CD4-positive, alpha-beta T cell treated with Interleukin-4 for 4 hours (primary cell): Measurements from ENCODE around the gene PDE8B.

ENCODE experiments used
- DNase-seq: peaks from one replicate; pipeline ENCODE4 v3.0.0-alpha.2; 2020

PDE8B gene

DNA sequence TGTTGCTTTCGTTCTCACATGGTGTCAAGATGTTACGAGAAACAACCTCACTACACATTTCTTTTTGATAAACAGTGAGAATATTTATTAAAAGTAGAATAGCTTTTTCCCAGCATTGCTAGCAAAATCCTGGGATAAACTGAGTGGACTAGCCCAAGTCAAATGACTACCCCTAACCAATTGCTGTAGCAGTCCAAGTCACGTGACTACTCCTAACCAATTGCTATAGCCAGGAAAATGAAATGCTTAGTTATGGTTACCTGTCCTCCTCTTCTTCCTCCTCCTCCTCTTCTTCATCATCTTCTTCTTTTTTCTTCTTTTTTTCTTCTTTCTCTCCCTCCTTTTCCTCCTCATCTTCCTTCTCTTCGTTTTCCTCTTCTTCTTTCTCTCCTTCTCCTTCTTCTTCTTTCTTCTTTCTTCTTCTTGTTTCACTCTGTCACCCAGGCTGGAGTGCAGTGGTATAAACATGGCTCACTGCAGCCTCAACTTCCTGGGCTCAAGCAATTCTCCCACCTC is 85.4 kb downstream of the PDE8B start:
- DNase-seq, result no peak

DNA sequence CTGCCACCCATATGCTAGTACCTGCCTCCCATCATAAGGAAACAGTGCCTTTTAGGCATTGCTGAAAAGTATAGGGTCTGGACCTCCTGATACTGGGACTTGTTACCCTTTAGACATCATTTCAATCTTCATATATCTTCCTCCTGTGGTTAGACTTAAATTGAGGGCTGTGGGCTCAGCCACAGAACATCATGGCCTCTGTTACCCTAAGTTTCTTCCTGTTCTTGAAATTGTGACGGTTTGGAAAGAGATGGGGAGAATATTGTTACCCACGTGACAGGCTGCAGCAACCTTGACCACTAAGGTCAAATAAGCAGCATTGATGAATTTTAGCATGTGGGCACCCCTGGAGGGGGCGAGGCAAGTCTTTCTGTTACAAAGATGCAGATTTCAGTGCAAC is 87.7 kb downstream of the PDE8B start:
- no peak for DNase-seq

DNA sequence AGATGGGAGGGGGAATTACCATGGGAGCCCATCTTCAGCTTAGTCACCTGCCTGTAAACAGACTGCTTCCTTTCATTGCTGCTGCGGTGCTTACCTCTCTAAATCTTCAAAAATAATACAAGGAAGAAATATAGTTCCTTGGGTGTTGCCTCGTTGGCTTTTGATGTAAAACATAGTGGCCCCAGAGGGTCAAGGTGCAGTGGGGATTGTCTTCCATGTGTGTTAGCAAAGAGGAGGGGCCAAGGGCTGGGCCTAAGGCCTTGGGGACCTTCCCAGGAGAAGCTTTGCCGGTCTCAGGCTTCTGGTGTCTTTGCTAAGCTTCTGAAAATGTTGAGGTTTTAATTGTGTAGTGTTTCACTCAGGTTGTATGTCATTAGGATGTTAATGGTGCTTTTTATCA is 90.0 kb downstream of the PDE8B start:
- DNase-seq, result no peak

DNA sequence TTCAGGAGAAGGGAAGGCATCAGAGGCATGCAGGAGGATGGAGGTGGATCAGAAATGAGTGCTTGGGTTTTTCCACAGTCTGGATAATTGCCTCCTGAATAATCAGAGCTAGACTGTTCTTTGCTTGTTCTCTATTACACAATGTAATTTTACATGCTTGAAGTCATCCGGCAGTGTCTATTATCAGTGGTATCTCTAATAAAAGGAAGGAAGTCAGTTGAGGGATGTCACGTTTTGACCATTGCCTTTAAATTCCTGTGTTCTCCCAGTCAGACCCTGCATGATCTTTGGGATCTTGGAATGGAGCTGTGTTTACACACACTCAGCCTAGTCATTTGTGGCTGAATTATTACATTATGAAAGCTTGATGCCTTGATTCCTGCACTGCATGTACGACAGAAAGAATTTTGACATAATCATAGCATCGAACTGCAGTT is 91.0 kb downstream of the PDE8B start:
- DNase-seq, result no peak

DNA sequence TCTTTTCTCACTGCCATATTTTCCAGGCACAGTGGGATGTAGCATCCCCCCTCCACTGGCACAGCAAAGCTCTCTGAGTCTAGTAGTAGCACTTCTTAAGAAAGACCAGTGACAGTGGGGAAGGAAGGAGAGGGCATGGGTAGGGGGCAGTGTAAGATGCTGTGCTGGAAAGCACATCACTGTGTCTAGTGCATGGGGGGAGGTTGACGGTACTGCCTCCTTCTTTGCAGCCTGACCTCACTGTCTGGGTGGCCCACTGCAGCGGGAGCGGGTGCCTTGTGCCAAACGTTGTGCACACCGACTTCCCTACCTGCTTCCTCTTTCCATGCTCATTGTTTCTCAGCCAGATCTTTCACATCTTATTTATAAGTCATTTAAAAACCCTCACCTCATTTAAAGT is 91.8 kb downstream of the PDE8B start:
- no peak for DNase-seq

GRCh38 chr5:77302653-77303052 is 92.2 kb downstream of the PDE8B start:
- DNase-seq, result no peak

DNA sequence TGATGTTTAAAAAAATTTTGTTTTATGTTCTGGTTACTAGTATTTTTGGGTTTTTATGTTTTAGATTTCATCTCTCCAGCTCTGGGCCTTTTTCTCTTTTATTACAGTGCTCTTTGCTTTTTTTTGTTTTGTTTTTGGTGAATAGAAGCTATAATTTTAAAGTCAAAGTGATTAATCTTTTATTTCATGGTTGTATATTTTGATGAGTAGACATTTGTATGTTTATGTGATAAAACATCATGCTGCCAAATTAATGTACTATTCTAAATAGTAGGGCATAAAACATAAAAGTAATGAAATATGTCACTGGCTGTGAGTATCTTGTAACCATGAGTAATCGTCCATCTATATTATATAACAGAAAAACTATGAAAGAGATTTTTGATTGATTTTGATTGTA is 93.9 kb downstream of the PDE8B start:
- no peak for DNase-seq

DNA sequence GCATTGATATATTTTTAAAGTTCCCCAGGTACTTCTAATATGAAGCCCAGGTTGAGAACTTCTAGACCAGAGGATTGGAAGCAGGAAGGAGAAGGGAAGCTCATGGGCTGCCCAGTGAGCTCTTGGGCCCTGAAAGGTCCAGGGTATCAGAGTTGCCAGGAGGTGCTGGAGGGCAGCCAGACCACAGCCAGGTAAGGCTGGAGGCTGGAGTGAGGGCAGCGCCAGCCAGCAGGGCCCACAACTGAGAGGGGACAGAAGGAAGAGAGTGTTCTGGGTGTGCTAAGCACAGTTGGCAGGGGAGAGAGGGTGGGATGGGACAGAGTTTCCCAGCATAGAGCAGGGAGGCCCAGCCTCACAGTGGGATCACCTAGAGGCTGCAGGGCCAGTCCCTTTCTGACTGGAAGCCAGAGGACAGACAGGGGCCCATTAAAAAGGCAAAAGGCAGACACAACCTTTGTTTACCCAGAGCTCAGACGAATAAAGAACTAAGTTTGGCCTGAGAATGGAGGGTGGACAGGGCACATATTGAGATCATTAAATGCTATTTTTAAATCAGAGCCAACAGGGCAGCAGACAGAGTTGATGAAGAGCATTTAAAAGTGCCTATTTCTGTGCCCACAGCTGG is 94.9 kb downstream of the PDE8B start:
- no peak for DNase-seq

- no peak for DNase-seq
Observed at GRCh38 chr5:77305956-77306355, 95.5 kb downstream of the PDE8B start.

DNA sequence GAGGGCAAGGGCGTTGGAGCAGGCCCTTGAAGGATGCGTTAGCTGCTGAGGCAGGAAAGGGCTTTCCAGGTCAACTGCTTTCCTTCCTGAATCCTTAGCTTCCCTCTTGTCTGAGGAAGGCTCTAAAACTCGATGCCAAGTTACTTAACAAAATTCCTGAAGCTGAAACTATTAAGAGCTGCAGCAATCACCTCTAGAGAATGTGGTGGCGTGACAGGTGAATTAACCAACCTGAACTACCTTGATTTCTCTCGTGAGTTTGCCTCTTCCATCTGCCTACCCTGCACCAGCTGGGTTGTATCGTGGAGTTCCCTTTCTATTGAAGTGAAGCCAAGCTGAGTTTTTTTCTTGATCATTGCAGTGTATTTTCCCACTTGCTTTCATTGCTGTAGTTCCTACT is 96.1 kb downstream of the PDE8B start:
- DNase-seq, result no peak

GRCh38 chr5:77308154-77308960 is 97.9 kb downstream of the PDE8B start:
- no peak for DNase-seq

GRCh38 chr5:77309140-77309539 is 98.7 kb downstream of the PDE8B start:
- DNase-seq, result no peak

DNA sequence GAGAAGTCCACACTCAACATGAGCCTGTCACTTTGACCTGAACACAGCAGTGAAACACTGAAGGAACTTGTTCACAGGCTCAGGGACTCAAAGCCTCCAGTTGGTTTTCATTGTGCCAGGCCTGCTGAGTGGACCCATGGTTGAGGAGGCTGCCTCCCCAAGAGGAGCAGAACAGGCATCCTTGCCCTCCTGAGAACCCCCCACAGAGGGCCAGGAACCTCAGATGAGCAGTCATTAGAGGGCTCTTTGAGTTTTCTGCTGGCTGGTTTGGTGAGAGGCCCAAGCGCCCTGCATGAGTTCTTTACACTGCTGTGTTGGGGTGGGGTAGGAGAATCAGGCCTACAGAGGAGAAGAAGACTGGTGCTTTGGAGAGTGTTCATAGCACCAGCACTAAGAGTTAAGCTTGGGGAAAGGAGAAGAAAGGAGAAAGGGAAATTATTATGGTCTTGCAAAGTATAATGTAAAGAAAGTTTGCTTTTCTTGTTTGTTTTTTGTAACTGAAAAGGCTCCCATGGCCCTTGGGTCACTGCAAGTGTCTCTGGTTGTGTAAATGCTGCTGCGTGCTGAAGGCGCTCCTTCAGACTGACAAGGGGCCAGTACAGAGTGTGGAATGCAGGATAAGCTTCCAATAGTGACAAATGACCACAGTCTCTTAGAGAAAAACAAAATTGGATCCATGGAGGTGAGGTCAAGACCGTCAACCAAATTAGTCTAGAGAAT is 100.2 kb downstream of the PDE8B start:
- DNase-seq, result no peak

DNA sequence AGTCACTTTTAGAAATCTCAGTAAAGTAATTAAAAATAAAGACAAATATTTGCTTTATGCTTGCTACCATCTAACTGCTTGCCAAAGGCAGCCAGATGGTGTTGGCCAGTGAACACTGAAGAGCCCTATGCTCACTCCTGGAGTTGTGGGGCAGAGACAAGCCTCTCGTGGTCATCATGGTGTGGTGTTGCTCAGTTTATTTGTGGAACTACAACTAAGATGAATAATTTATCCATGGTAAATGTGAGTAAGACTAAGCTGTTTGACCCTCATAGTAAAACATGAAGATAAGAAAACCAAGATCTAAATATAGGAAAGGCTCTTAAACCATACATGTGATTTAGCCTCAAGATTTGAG is 100.7 kb downstream of the PDE8B start:
- DNase-seq, result no peak

- DNase-seq, result no peak
Observed at GRCh38 chr5:77312413-77312812, 101.9 kb downstream of the PDE8B start.

DNA sequence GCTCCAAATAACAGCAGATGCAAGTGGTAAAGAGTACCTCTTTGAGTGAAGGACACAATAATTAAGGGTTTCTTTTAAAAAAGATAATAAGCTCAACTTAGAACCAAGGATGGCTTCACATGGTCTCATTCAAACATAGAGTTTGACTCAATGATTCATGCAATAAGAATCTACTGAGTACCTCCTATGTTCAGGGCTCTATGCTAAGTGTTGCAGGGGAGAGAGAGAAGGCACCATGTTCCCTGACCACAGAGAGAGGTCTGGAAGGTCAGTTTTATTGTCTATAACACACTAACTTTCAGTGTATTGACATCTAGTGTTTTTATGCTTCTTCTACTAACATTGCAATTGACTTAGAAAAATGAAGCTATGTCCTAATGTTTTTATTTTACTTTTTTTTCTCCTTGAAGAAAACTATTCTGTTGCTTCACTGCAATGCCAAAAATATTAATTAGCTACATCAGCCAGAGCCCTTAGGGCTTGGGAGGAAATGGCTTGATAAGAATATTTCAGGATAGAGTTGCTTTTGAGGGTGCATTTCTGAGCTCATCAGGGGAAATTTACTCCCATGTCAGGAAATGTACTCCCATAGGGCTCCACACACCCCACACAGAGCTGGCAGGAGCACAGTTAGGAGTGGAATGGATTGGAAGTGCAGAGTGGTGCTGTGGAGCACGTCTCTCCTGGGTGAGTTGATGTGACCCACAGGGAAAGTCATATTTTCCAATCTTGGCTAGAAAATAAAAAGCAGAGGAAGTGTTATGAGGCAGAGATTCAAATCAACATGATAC is 106.6 kb downstream of the PDE8B start:
- no peak for DNase-seq

DNA sequence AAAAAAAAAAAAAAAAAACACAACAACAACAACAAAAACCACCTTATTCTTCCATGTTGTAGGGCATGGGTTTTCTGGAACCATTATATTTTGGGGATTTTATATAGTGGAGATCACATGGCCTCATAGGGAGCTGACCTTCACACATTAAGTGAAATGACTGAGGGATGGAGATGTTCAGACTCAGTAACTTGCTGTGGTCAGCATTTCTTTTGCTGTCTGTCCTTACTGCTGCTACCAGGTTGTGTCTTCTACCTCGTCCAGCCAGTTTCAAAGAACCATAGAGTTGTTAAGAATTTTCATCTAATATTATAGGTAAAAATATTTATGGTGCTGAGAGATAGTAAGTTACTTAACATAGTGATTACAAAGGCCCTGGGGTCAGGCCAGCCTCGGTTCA is 107.6 kb downstream of the PDE8B start:
- no peak for DNase-seq

DNA sequence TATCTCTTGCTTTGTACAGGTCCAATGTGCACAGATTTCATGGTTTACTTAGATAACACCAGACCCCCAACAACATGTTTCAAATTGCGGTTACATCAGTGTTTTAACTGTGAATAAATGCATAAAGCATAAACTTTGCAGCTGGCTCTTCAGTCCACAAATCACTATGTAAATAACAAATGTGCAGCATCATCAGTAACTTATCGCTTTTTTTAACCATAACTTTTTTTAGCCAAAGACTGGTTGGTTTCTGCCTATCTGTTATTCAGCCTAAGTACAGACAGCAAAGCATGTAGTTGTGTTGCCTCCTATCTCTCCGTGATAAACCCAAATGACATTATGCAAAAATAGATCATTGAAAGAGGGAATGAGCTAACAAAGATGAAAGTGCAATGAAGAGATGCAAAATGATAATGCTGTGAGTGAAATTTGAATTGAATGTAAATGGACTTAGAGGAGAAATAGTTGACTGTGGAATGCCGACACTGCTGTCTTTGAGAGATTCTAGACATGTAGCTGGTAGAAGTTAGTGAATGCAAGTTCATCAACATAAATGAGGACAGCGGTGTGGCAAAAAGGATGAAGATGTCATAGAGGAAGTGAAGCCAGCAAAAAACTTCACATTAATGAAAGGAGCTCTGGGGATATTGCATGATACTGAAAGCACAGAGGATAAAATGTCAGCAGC is 108.8 kb downstream of the PDE8B start:
- no peak for DNase-seq

- DNase-seq, result no peak
Observed at GRCh38 chr5:77321793-77322394, 111.4 kb downstream of the PDE8B start.

GRCh38 chr5:77322406-77322805 is 111.9 kb downstream of the PDE8B start:
- DNase-seq, result no peak

DNA sequence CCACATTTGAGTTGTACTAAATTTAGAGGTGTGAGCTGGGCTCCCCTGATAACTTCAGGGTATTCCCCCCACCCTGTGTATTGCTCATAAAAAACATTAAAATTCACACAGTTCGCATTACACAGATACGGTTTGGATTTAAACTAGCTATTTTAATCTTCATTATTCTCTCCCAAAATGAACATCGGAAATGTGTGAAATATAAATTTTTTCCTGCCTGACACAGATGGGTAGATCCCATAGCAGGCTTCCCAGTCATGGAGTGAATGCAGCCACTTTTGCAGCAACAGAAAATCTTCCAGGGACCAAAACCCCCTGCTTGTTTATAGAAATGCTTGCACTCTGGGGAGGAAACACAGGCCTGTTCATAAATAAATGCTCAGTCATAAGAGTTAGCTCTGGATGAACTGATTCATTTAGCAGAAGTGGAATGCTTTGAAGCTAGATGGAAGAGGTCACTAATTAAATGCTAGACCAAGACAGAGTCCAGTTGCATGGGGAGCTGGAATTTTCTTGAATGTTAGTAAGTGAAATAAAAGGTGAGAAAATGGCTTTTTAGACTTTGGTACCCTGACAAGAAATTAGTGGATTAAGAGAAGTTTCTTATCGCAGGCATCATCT is 115.6 kb downstream of the PDE8B start:
- no peak for DNase-seq
